TTC549 (cell line): ENCODE data around the gene RANBP17.
"Not testable (repeated sequence)": the region's sequence is repeated elsewhere in the genome, so short reads cannot be mapped to it uniquely, and the experiment has no call there.

Experiments
- FAIRE-seq: peaks from 2 replicates; lab custom pipeline; 2012; peaks lifted over from hg19 to GRCh38; lab: Jason Lieb, UNC

Gene RANBP17

GRCh38 chr5:170960567-170960966 is 98.7 kb downstream of the RANBP17 start:
- no peak for FAIRE-seq

GRCh38 chr5:170963521-170963920 is 101.7 kb downstream of the RANBP17 start:
- no peak for FAIRE-seq

- FAIRE-seq: no peak
Measured at GRCh38 chr5:170974461-170974860, 112.6 kb downstream of the RANBP17 start.

GRCh38 chr5:170980261-170980660 is 118.4 kb downstream of the RANBP17 start:
- FAIRE-seq: not testable (repeated sequence)

- no peak for FAIRE-seq
Measured at GRCh38 chr5:170985486-170985885, 123.7 kb downstream of the RANBP17 start.

- FAIRE-seq: peak; percentile 55
Measured at GRCh38 chr5:170986598-170986997, 124.8 kb downstream of the RANBP17 start.

- no peak for FAIRE-seq
Measured at GRCh38 chr5:170993476-170993875, 131.7 kb downstream of the RANBP17 start.

GRCh38 chr5:171010086-171010485 is 148.3 kb downstream of the RANBP17 start:
- FAIRE-seq: no peak

- FAIRE-seq: no peak
Measured at GRCh38 chr5:171010816-171011215, 149.0 kb downstream of the RANBP17 start.

GRCh38 chr5:171023508-171023907 is 161.7 kb downstream of the RANBP17 start:
- FAIRE-seq: no peak

- no peak for FAIRE-seq
Measured at GRCh38 chr5:171024084-171024483, 162.3 kb downstream of the RANBP17 start.

GRCh38 chr5:171029401-171029800 is 167.6 kb downstream of the RANBP17 start:
- no peak for FAIRE-seq

- FAIRE-seq: no peak
Measured at GRCh38 chr5:171031977-171032376, 170.2 kb downstream of the RANBP17 start.

- no peak for FAIRE-seq
Measured at GRCh38 chr5:171032435-171032973, 170.7 kb downstream of the RANBP17 start.

GRCh38 chr5:171041893-171042292 is 180.1 kb downstream of the RANBP17 start:
- not testable (repeated sequence) for FAIRE-seq

- FAIRE-seq: no peak
Measured at GRCh38 chr5:171050916-171051315, 189.1 kb downstream of the RANBP17 start.

GRCh38 chr5:171055875-171056454 is 194.1 kb downstream of the RANBP17 start:
- FAIRE-seq: no peak

GRCh38 chr5:171067540-171068130 is 205.8 kb downstream of the RANBP17 start:
- no peak for FAIRE-seq

GRCh38 chr5:171074747-171075146 is 212.9 kb downstream of the RANBP17 start:
- no peak for FAIRE-seq

- no peak for FAIRE-seq
Measured at GRCh38 chr5:171080186-171080938, 218.5 kb downstream of the RANBP17 start.

- FAIRE-seq: no peak
Measured at GRCh38 chr5:171081319-171081718, 219.5 kb downstream of the RANBP17 start.

- FAIRE-seq: no peak
Measured at GRCh38 chr5:171092194-171092593, 230.4 kb downstream of the RANBP17 start.

- no peak for FAIRE-seq
Measured at GRCh38 chr5:171093598-171093997, 231.8 kb downstream of the RANBP17 start.
